ENCODE measurements around the gene HNF4A. TPM values are rescaled to one million over a fixed set of nuclear protein-coding genes. Genes with fewer than 3 reads are reported as not detected.

HNF4A gene
- total RNA-seq, 2 donors from 2014 or later = 288 to 346 TPM

GRCh38 chr20:44362466-44362940, 7.0 kb downstream of the HNF4A start:
- H3K9ac ChIP-seq (ENCODE audit: low read depth in 2 of 2, low read length in 2 of 2) = no peak overlapping the region
- no peaks in the 10 kb centered on the region for H3K36me3 ChIP-seq
- H3K4me3 ChIP-seq = no peak overlapping the region
- no peaks in the 10 kb centered on the region for H3K9me3 ChIP-seq
- H3K4me1 ChIP-seq = no peaks in the 10 kb centered on the region
- no peak for DNase-seq
- no peaks in the 10 kb centered on the region for H3K27me3 ChIP-seq
- intact Hi-C loops (cut with DNase I) = no loop called here
- no peak for TF ChIP-seq CTCF (IDR thresholded peaks at IDR 0.05)
- H3K27ac ChIP-seq = no peak overlapping the region

- DNase-seq = no peak
- Histone ChIP-seq H3K27ac (no peak overlapping the region), H3K27me3 (no peaks in the 10 kb centered on the region), H3K9ac (ENCODE audit: low read depth in 2 of 2, low read length in 2 of 2) (no peak overlapping the region), H3K4me3 (no peak overlapping the region), H3K36me3 (no peaks in the 10 kb centered on the region), H3K9me3 (no peaks in the 10 kb centered on the region), H3K4me1 (no peaks in the 10 kb centered on the region)
- no peak for TF ChIP-seq CTCF (IDR thresholded peaks at IDR 0.05)
- intact Hi-C loops (cut with DNase I) = no loop called here
Observed at GRCh38 chr20:44364068-44364467, 8.6 kb downstream of the HNF4A start.

- H3K27me3 ChIP-seq = no peaks in the 10 kb centered on the region
- no peak overlapping the region for H3K27ac ChIP-seq
- H3K9ac ChIP-seq (ENCODE audit: low read depth in 2 of 2, low read length in 2 of 2) = no peak overlapping the region
- intact Hi-C loops (cut with DNase I) = no loop called here
- TF ChIP-seq CTCF (IDR thresholded peaks at IDR 0.05) = no peak
- no peak for DNase-seq
- H3K4me1 ChIP-seq = peaks cover 2% of the 10 kb centered on the region
- H3K4me3 ChIP-seq = no peak overlapping the region
- H3K36me3 ChIP-seq = no peaks in the 10 kb centered on the region
- no peaks in the 10 kb centered on the region for H3K9me3 ChIP-seq
Observed at GRCh38 chr20:44364780-44365179, 9.3 kb downstream of the HNF4A start.

GRCh38 chr20:44367746-44368145, 12.2 kb downstream of the HNF4A start:
- Histone ChIP-seq H3K36me3 (no peaks in the 10 kb centered on the region), H3K27me3 (no peaks in the 10 kb centered on the region), H3K9ac (ENCODE audit: low read depth in 2 of 2, low read length in 2 of 2) (no peak overlapping the region), H3K4me3 (no peak overlapping the region), H3K9me3 (no peaks in the 10 kb centered on the region), H3K4me1 (peaks cover 14% of the 10 kb centered on the region), H3K27ac (no peak overlapping the region)
- DNase-seq = no peak
- intact Hi-C loops (cut with DNase I) = no loop called here
- no peak for TF ChIP-seq CTCF (IDR thresholded peaks at IDR 0.05)

GRCh38 chr20:44370639-44371218, 15.2 kb downstream of the HNF4A start:
- peak; percentile 82 for DNase-seq
- H3K27me3 ChIP-seq = no peaks in the 10 kb centered on the region
- H3K36me3 ChIP-seq = no peaks in the 10 kb centered on the region
- H3K9me3 ChIP-seq = no peaks in the 10 kb centered on the region
- H3K27ac ChIP-seq = peak overlapping the region; percentile 80
- intact Hi-C loops (cut with DNase I) = no loop called here
- peaks cover 14% of the 10 kb centered on the region for H3K4me1 ChIP-seq
- no peak for TF ChIP-seq CTCF (IDR thresholded peaks at IDR 0.05)
- H3K4me3 ChIP-seq = no peak overlapping the region
- peak overlapping the region in 1 of 2 donors; percentile 79 for H3K9ac ChIP-seq (ENCODE audit: low read depth in 2 of 2, low read length in 2 of 2)

All from colonic mucosa (tissue), 4 donors.